ENCODE measurements around the gene TCN1. TPM values are rescaled to one million over a fixed set of nuclear protein-coding genes. Genes with fewer than 3 reads are reported as not detected.

The TCN1 gene
- total and polyA plus RNA-seq, 2 donors from 2014 or later, result 1.8 TPM; not detected in 1

DNA sequence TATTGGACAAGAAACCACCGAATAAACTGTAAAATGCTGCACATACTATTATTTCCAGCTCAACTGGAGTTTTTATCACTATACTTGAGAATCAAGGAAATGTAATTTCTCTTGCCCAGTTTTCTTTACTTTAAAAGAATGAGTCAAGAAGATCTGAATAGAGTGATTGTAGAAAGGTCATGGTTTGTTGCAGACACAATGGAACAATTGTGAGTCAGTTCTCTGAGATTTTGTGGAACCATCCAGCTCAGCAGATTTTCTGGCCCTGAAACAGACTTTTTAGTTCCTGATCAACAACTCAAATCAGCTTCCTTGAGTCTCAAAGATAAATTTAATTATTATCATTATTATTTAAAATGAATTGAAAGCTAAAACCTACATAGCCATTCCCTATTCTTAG lies 1.3 kb downstream of the TCN1 start:
- no peak overlapping the region for H3K4me3 ChIP-seq (ENCODE audit: low read length in 3 of 3)
- no peaks in the 10 kb centered on the region for H3K27me3 ChIP-seq (ENCODE audit: control insufficient read depth, insufficient read depth, low read length)
- no peak overlapping the region for H3K27ac ChIP-seq (ENCODE audit: low read depth in 2 of 2, low read length in 2 of 2)
- TF ChIP-seq, protein P1, sequence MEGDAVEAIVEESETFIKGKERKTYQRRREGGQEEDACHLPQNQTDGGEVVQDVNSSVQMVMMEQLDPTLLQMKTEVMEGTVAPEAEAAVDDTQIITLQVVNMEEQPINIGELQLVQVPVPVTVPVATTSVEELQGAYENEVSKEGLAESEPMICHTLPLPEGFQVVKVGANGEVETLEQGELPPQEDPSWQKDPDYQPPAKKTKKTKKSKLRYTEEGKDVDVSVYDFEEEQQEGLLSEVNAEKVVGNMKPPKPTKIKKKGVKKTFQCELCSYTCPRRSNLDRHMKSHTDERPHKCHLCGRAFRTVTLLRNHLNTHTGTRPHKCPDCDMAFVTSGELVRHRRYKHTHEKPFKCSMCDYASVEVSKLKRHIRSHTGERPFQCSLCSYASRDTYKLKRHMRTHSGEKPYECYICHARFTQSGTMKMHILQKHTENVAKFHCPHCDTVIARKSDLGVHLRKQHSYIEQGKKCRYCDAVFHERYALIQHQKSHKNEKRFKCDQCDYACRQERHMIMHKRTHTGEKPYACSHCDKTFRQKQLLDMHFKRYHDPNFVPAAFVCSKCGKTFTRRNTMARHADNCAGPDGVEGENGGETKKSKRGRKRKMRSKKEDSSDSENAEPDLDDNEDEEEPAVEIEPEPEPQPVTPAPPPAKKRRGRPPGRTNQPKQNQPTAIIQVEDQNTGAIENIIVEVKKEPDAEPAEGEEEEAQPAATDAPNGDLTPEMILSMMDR (IDR thresholded peaks at IDR 0.05; ENCODE audit: borderline replicate concordance, extremely low read depth, insufficient read depth), result no peak
- no peaks in the 10 kb centered on the region for H3K9me3 ChIP-seq (ENCODE audit: control insufficient read depth in 2 of 3, insufficient read depth in 1 of 3, low read length in 3 of 3)
- no peak for FAIRE-seq
- no peaks in the 10 kb centered on the region for H3K36me3 ChIP-seq (ENCODE audit: control insufficient read depth in 2 of 3, insufficient read depth in 3 of 3, low read length in 3 of 3)
- no peaks in the 10 kb centered on the region for H3K4me1 ChIP-seq (ENCODE audit: control insufficient read depth in 2 of 3, insufficient read depth in 2 of 3, low read depth in 1 of 3, low read length in 3 of 3)
- no peak overlapping the region for H3K9ac ChIP-seq (ENCODE audit: low read length in 3 of 3)
- DNase-seq, result no peak
- intact Hi-C loops (cut with DNase I), result no loop called here

DNA sequence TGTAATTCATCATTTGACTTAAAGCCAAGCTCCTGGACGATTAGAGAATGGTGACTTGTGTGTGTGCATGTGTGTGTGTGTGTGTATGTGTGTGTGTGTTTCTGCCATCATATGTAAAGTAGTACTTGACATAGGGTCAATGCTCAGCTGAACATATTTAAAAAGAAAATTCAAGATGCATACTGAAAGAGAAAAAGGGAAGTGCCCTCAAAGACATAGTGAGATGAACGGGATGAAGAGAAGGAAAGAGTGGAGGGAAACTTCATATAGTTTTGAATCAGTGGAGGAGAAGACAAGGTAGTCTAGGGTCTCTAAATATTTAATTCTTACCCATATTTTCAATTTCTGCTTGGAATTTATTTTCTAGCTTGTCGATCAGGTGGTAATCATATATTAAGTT lies 4.0 kb downstream of the TCN1 start:
- Histone ChIP-seq H3K9ac (ENCODE audit: low read length in 3 of 3) (no peak overlapping the region), H3K9me3 (ENCODE audit: control insufficient read depth in 2 of 3, insufficient read depth in 1 of 3, low read length in 3 of 3) (no peaks in the 10 kb centered on the region), H3K27ac (ENCODE audit: low read depth in 2 of 2, low read length in 2 of 2) (no peak overlapping the region), H3K4me3 (ENCODE audit: low read length in 3 of 3) (no peak overlapping the region), H3K4me1 (ENCODE audit: control insufficient read depth in 2 of 3, insufficient read depth in 2 of 3, low read depth in 1 of 3, low read length in 3 of 3) (no peaks in the 10 kb centered on the region), H3K36me3 (ENCODE audit: control insufficient read depth in 2 of 3, insufficient read depth in 3 of 3, low read length in 3 of 3) (no peaks in the 10 kb centered on the region), H3K27me3 (ENCODE audit: control insufficient read depth, insufficient read depth, low read length) (no peaks in the 10 kb centered on the region)
- intact Hi-C loops (cut with DNase I), result no loop called here
- TF ChIP-seq, protein P1 (IDR thresholded peaks at IDR 0.05; ENCODE audit: borderline replicate concordance, extremely low read depth, insufficient read depth), result no peak
- no peak for DNase-seq
- FAIRE-seq, result no peak

DNA sequence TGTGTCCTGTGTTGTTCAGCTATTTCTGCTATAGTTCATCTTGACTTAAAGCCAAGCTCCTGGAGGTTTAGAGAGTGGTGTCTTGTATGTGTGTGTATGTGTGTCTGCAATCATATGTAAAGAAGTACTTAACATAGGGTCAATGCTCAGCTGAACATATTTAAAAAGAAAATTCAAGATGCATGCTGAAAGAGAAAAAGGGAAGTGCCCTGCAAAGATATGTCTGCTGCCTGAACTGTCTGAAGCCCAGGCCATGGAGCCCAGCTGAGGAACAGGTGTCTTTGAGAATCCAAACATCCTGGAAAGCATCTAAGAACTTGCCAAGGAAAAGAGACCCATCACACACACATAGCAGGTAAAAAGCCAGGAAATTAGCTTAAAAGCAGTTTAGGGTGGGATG lies 6.6 kb downstream of the TCN1 start:
- no peak overlapping the region for H3K9ac ChIP-seq (ENCODE audit: low read length in 3 of 3)
- no peaks in the 10 kb centered on the region for H3K36me3 ChIP-seq (ENCODE audit: control insufficient read depth in 2 of 3, insufficient read depth in 3 of 3, low read length in 3 of 3)
- H3K4me3 ChIP-seq (ENCODE audit: low read length in 3 of 3), result no peak overlapping the region
- no peak for FAIRE-seq
- intact Hi-C loops (cut with DNase I), result no loop called here
- H3K27ac ChIP-seq (ENCODE audit: low read depth in 2 of 2, low read length in 2 of 2), result no peak overlapping the region
- TF ChIP-seq, protein P1 (IDR thresholded peaks at IDR 0.05; ENCODE audit: borderline replicate concordance, extremely low read depth, insufficient read depth), result no peak
- DNase-seq, result no peak
- H3K4me1 ChIP-seq (ENCODE audit: control insufficient read depth in 2 of 3, insufficient read depth in 2 of 3, low read depth in 1 of 3, low read length in 3 of 3), result no peaks in the 10 kb centered on the region
- H3K27me3 ChIP-seq (ENCODE audit: control insufficient read depth, insufficient read depth, low read length), result no peaks in the 10 kb centered on the region
- no peaks in the 10 kb centered on the region for H3K9me3 ChIP-seq (ENCODE audit: control insufficient read depth in 2 of 3, insufficient read depth in 1 of 3, low read length in 3 of 3)

Measured in kidney (tissue), 14 donors.